Measurements from ENCODE around the gene PDE7B.

DNA sequence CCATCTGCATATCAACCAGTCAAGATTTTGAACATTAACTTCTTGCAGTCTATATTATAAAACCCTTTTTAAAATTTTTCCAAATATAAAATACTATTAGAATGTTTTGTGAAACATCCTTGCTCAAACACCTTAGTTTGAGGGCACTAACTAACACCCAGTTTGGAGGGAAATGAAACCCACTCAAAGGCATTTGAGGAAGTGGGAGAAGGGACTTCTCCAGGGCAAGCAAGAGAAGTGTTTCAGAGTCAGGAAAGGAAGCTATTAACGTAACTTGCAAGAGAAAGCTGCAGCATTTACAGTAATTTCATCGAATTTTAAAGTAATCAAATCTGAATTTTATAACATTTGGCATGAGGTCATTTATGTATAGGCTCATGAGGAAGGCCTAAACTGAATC is 377.3 kb downstream of the PDE7B start:
- TF ChIP-seq, protein P1, sequence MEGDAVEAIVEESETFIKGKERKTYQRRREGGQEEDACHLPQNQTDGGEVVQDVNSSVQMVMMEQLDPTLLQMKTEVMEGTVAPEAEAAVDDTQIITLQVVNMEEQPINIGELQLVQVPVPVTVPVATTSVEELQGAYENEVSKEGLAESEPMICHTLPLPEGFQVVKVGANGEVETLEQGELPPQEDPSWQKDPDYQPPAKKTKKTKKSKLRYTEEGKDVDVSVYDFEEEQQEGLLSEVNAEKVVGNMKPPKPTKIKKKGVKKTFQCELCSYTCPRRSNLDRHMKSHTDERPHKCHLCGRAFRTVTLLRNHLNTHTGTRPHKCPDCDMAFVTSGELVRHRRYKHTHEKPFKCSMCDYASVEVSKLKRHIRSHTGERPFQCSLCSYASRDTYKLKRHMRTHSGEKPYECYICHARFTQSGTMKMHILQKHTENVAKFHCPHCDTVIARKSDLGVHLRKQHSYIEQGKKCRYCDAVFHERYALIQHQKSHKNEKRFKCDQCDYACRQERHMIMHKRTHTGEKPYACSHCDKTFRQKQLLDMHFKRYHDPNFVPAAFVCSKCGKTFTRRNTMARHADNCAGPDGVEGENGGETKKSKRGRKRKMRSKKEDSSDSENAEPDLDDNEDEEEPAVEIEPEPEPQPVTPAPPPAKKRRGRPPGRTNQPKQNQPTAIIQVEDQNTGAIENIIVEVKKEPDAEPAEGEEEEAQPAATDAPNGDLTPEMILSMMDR (optimal IDR thresholded peaks at IDR 0.05 in 1 of 3, IDR thresholded peaks at IDR 0.05 in 1 of 3, conservative IDR thresholded peaks at IDR 0.05 in 1 of 3; ENCODE audit: extremely low read depth in 1 of 3, insufficient read depth in 2 of 3, low read length in 3 of 3) = no peak
- TF ChIP-seq EZH2 (IDR thresholded peaks at IDR 0.05; ENCODE audit: low read length) = no peak
